MM.1S (cell line): ENCODE data around the gene POFUT1.

Source experiments
- DNase-seq: peaks from one replicate; pipeline ENCODE4 v3.0.0-alpha.2; 2015
- H2AFZ ChIP-seq: fragments of 300-600 bp; sonication (generic); 2 replicates; pipeline ENCODE4 v1.6.0; 2016; ENCODE audit warnings: antibody characterized with exemption, low read length
- H3F3A ChIP-seq: fragments of 300-600 bp; sonication (generic); 2 replicates; pipeline ENCODE4 v1.6.1; 2016; ENCODE audit warnings: mild to moderate bottlenecking, antibody characterized with exemption, low read length, moderate library complexity, mixed read lengths; ENCODE audit not compliant: insufficient read depth
- H3K27ac ChIP-seq: fragments of 300-600 bp; sonication (generic); 2 replicates; pipeline ENCODE4 v1.5.1; 2016; ENCODE audit warnings: mild to moderate bottlenecking, low read length
- H3K27me3 ChIP-seq: fragments of 300-600 bp; sonication (generic); replicated peaks from 2 replicates; pipeline ENCODE4 v1.6.0; 2016; ENCODE audit warnings: low read length; ENCODE audit not compliant: insufficient read depth
- H3K36me3 ChIP-seq: fragments of 300-600 bp; sonication (generic); replicated peaks from 2 replicates; pipeline ENCODE4 v1.6.1; 2016; ENCODE audit warnings: mild to moderate bottlenecking, low read length, mixed read lengths; ENCODE audit not compliant: insufficient read depth
- H3K4me1 ChIP-seq: fragments of 300-600 bp; sonication (generic); 2 replicates; pipeline ENCODE4 v1.6.1; 2016; ENCODE audit warnings: low read length, mixed read lengths
- H3K4me2 ChIP-seq: fragments of 300-600 bp; sonication (generic); 2 replicates; pipeline ENCODE4 v1.6.0; 2016; ENCODE audit warnings: low read depth, low read length
- H3K4me3 ChIP-seq: fragments of 300-600 bp; sonication (generic); 2 replicates; pipeline ENCODE4 v1.5.1; 2016; ENCODE audit warnings: low read length, mixed read lengths
- H3K79me2 ChIP-seq: fragments of 300-600 bp; sonication (generic); 2 replicates; pipeline ENCODE4 v1.6.1; 2016; ENCODE audit warnings: mixed run types, low read length, mixed read lengths
- H3K9ac ChIP-seq: fragments of 300-600 bp; sonication (generic); 2 replicates; pipeline ENCODE4 v1.6.1; 2016; ENCODE audit warnings: low read length, mixed read lengths
- H3K9me2 ChIP-seq: fragments of 300-600 bp; sonication (generic); replicated peaks from 2 replicates; pipeline ENCODE4 v1.6.1; 2016; ENCODE audit warnings: mild to moderate bottlenecking, low read length, mixed read lengths; ENCODE audit not compliant: insufficient read depth
- H3K9me3 ChIP-seq: fragments of 300-600 bp; sonication (generic); replicated peaks from 2 replicates; pipeline ENCODE4 v1.6.1; 2016; ENCODE audit warnings: mild to moderate bottlenecking, low read length, mixed read lengths; ENCODE audit not compliant: insufficient read depth
- H4K20me1 ChIP-seq: fragments of 300-600 bp; sonication (generic); 2 replicates; pipeline ENCODE4 v1.6.1; 2016; ENCODE audit warnings: mild to moderate bottlenecking, low read length, moderate library complexity, mixed read lengths; ENCODE audit not compliant: insufficient read depth
- CTCF ChIP-seq: fragments of 300-600 bp; sonication (generic); IDR thresholded peaks from 2 replicates; pipeline ENCODE4 v1.5.1; 2016; ENCODE audit warnings: antibody characterized with exemption, low read length, mixed read lengths
- EZH2 ChIP-seq: fragments of 300-600 bp; sonication (generic); optimal IDR thresholded peaks from 2 replicates; pipeline ENCODE3; 2017; ENCODE audit warnings: low read depth, mild to moderate bottlenecking, antibody characterized with exemption, low read length, mixed read lengths
- EZH2phosphoT487 ChIP-seq: fragments of 300-600 bp; sonication (generic); IDR thresholded peaks from 2 replicates; pipeline ENCODE4 v1.6.1; 2018; ENCODE audit warnings: antibody characterized with exemption, low read length

The POFUT1 gene

DNA sequence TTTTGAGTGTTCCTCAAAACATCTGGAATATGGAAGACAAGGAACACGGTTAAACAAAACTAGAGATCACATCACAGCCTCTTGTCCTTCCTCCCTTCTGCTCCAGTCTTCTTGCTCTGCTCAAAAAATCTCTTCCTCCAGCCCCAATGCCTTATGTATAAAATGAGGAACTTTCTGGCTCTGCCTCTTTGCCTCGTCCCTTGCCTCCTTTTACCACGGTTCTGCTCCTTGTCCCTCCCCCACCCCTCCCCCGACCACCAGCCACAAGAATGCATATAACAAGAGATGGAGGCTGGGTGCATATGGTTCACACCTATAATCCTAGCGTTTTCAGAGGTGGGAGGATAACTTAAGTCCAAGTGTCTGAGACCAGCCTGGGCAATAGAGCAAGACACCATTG, 43.7 kb upstream of the POFUT1 start:
- no peak overlapping the region for H2AFZ ChIP-seq
- H3K27me3 ChIP-seq = no peaks in the 10 kb centered on the region
- no peaks in the 10 kb centered on the region for H4K20me1 ChIP-seq
- no peak overlapping the region for H3K4me3 ChIP-seq
- no peaks in the 10 kb centered on the region for H3K9me2 ChIP-seq
- no peak for DNase-seq
- H3K4me2 ChIP-seq = no peak overlapping the region
- H3K9me3 ChIP-seq = no peaks in the 10 kb centered on the region
- no peak overlapping the region for H3K27ac ChIP-seq
- no peaks in the 10 kb centered on the region for H3K79me2 ChIP-seq
- TF ChIP-seq EZH2 = no peak
- no peak for TF ChIP-seq CTCF
- TF ChIP-seq EZH2phosphoT487 = no peak
- H3F3A ChIP-seq = no peaks in the 10 kb centered on the region
- no peak overlapping the region for H3K9ac ChIP-seq
- H3K36me3 ChIP-seq = peaks cover 3% of the 10 kb centered on the region; the same call in 1 of the 2 replicates
- H3K4me1 ChIP-seq = no peaks in the 10 kb centered on the region

DNA sequence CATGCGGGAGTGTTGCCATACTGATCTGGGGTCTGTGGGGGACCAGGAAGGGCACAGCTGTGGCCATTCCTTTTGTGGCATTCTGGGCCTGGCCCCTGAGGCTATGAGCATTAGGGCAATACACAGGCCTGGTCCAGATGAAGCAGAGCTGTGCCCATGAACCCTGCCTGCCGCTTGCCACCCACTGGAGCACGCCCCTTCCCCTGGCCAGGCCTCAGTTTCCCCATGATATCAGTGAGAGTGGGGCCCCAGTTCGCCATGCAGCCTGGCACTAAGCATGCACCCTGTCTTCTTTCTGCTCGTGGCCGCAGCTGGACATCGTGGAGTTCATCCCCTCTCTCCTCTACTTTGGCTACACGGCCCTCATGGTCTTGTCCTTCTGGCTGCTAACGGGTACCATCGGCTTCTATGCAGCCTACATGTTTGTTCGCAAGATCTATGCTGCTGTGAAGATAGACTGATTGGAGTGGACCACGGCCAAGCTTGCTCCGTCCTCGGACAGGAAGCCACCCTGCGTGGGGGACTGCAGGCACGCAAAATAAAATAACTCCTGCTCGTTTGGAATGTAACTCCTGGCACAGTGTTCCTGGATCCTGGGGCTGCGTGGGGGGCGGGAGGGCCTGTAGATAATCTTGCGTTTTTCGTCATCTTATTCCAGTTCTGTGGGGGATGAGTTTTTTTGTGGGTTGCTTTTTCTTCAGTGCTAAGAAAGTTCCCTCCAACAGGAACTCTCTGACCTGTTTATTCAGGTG, 42.5 kb upstream of the POFUT1 start:
- Histone ChIP-seq H3K27ac (no peak overlapping the region), H3K4me1 (no peaks in the 10 kb centered on the region), H3K9me3 (no peaks in the 10 kb centered on the region), H4K20me1 (no peaks in the 10 kb centered on the region), H3K4me3 (no peak overlapping the region), H3K79me2 (no peaks in the 10 kb centered on the region), H3F3A (no peaks in the 10 kb centered on the region), H2AFZ (no peak overlapping the region), H3K36me3 (peaks cover 3% of the 10 kb centered on the region; the same call in 1 of the 2 replicates), H3K9me2 (no peaks in the 10 kb centered on the region), H3K9ac (no peak overlapping the region), H3K4me2 (no peak overlapping the region), H3K27me3 (no peaks in the 10 kb centered on the region)
- no peak for DNase-seq
- TF ChIP-seq EZH2 (no peak), EZH2phosphoT487 (no peak), CTCF (no peak)

DNA sequence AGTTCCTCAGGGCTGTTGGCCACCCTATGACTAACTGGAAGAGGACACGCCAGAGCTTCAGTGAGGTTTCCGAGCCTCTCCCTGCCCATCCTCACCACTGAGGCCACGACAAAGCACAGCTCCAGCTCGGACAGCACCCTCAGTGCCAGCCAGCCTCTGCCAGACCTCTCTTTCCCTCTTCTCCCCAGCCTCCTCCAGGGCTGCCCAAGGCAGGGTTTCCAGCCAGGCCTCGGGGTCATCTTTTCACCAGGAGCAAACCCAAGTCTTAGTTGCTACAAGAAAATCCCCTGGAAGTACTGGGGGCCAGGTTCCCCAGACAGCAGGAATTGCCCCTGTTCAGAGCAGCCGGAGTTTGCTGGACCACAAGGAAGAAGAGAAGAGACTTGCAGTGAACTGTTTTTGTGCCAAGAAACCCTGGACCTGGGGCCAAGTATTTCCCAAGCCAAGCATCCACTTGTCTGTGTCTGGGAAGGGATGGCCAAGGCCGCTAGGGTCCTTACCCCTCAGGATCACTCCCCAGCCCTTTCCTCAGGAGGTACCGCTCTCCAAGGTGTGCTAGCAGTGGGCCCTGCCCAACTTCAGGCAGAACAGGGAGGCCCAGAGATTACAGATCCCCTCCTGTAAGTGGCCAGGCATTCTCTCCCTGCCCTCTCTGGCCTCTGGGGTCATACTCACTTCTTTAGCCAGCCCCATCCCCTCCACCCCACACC, 41.7 kb upstream of the POFUT1 start:
- TF ChIP-seq EZH2 (no peak), EZH2phosphoT487 (no peak), CTCF (no peak)
- H3K9ac ChIP-seq = no peak overlapping the region
- H3K27ac ChIP-seq = no peak overlapping the region
- H3K79me2 ChIP-seq = no peaks in the 10 kb centered on the region
- no peaks in the 10 kb centered on the region for H3K27me3 ChIP-seq
- H4K20me1 ChIP-seq = no peaks in the 10 kb centered on the region
- no peak overlapping the region for H3K4me2 ChIP-seq
- no peak overlapping the region for H2AFZ ChIP-seq
- H3K9me2 ChIP-seq = no peaks in the 10 kb centered on the region
- no peaks in the 10 kb centered on the region for H3K4me1 ChIP-seq
- DNase-seq = no peak
- H3K9me3 ChIP-seq = no peaks in the 10 kb centered on the region
- peaks cover 3% of the 10 kb centered on the region; the same call in 1 of the 2 replicates for H3K36me3 ChIP-seq
- no peak overlapping the region for H3K4me3 ChIP-seq
- no peaks in the 10 kb centered on the region for H3F3A ChIP-seq
